Measurements from ENCODE around the gene P2RX1. TPM values are rescaled to one million over a fixed set of nuclear protein-coding genes. Genes with fewer than 3 reads are reported as not detected.

The P2RX1 gene
- total RNA-seq, 1 experiment from 2014 or later = not detected

GRCh38 chr17:3959921-3960601 lies 43.8 kb upstream of the P2RX1 start:
- TF ChIP-seq, protein P1, sequence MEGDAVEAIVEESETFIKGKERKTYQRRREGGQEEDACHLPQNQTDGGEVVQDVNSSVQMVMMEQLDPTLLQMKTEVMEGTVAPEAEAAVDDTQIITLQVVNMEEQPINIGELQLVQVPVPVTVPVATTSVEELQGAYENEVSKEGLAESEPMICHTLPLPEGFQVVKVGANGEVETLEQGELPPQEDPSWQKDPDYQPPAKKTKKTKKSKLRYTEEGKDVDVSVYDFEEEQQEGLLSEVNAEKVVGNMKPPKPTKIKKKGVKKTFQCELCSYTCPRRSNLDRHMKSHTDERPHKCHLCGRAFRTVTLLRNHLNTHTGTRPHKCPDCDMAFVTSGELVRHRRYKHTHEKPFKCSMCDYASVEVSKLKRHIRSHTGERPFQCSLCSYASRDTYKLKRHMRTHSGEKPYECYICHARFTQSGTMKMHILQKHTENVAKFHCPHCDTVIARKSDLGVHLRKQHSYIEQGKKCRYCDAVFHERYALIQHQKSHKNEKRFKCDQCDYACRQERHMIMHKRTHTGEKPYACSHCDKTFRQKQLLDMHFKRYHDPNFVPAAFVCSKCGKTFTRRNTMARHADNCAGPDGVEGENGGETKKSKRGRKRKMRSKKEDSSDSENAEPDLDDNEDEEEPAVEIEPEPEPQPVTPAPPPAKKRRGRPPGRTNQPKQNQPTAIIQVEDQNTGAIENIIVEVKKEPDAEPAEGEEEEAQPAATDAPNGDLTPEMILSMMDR (conservative IDR thresholded peaks at IDR 0.05) = no peak
- TF ChIP-seq EZH2 (IDR thresholded peaks at IDR 0.05; ENCODE audit: low read depth) = no peak
- H3F3A ChIP-seq (ENCODE audit: insufficient read depth, low read depth) = peaks cover 44% of the 10 kb centered on the region
- H2AFZ ChIP-seq = no peak overlapping the region
- H3K27me3 ChIP-seq (ENCODE audit: insufficient read depth, low read depth) = no peaks in the 10 kb centered on the region
- no peak overlapping the region for H3K4me3 ChIP-seq
- no peaks in the 10 kb centered on the region for H3K79me2 ChIP-seq (ENCODE audit: low read depth)
- H3K4me1 ChIP-seq (replicated peaks; ENCODE audit: insufficient read depth) = peaks cover 20% of the 10 kb centered on the region
- no peak for DNase-seq
- intact Hi-C loops (cut with micrococcal nuclease; ENCODE audit: unreplicated experiment) = loop anchor here (5.0 kb wide), 1 partner anchor 68 kb away; the partner anchor contains the start of gene CAMKK1
- H3K4me2 ChIP-seq = peak overlapping the region; percentile 65
- no TSS peak for BruUV-seq (replicated peaks)
- no peaks in the 10 kb centered on the region for H3K9me3 ChIP-seq (ENCODE audit: insufficient read depth, low read depth)
- H3K27ac ChIP-seq = no peak overlapping the region; the same call in 1 of the 2 replicates
- no peaks in the 10 kb centered on the region for H4K20me1 ChIP-seq (ENCODE audit: insufficient read depth)
- CTCF ChIA-PET = no interaction called here
- POLR2A ChIA-PET (ENCODE audit: unreplicated experiment) = interaction anchor here (0.6 kb wide), 2 partner anchors 235 to 262 kb away, joined by 3 to 6 read pairs; no protein-coding TSS in a partner anchor
- H3K9me2 ChIP-seq (ENCODE audit: insufficient read depth) = no peaks in the 10 kb centered on the region
- no peaks in the 10 kb centered on the region for H3K36me3 ChIP-seq (ENCODE audit: low read depth)

GRCh38 chr17:3959295-3959899 lies 43.1 kb upstream of the P2RX1 start:
- H3K27ac ChIP-seq = no peak overlapping the region; the same call in 1 of the 2 replicates
- no peaks in the 10 kb centered on the region for H3K36me3 ChIP-seq (ENCODE audit: low read depth)
- H3K27me3 ChIP-seq (ENCODE audit: insufficient read depth, low read depth) = no peaks in the 10 kb centered on the region
- POLR2A ChIA-PET (ENCODE audit: unreplicated experiment) = interaction anchor here (0.6 kb wide), 2 partner anchors 236 to 263 kb away, joined by 3 to 6 read pairs; no protein-coding TSS in a partner anchor
- intact Hi-C loops (cut with micrococcal nuclease; ENCODE audit: unreplicated experiment) = loop anchor here (5.0 kb wide), 1 partner anchor 67 kb away; the partner anchor contains the start of gene CAMKK1
- DNase-seq = peak; percentile 80 to 84
- no peak overlapping the region for H2AFZ ChIP-seq
- CTCF ChIA-PET = no interaction called here
- H3K4me3 ChIP-seq = no peak overlapping the region
- H3K4me2 ChIP-seq = peak overlapping the region; percentile 65
- H3K9me3 ChIP-seq (ENCODE audit: insufficient read depth, low read depth) = no peaks in the 10 kb centered on the region
- H3K4me1 ChIP-seq (replicated peaks; ENCODE audit: insufficient read depth) = peaks cover 20% of the 10 kb centered on the region
- H3K79me2 ChIP-seq (ENCODE audit: low read depth) = no peaks in the 10 kb centered on the region
- H3F3A ChIP-seq (ENCODE audit: insufficient read depth, low read depth) = peaks cover 41% of the 10 kb centered on the region
- TF ChIP-seq EZH2 (IDR thresholded peaks at IDR 0.05; ENCODE audit: low read depth) = no peak
- TF ChIP-seq, protein P1 (conservative IDR thresholded peaks at IDR 0.05) = no peak
- H4K20me1 ChIP-seq (ENCODE audit: insufficient read depth) = no peaks in the 10 kb centered on the region
- no TSS peak for BruUV-seq (replicated peaks)
- no peaks in the 10 kb centered on the region for H3K9me2 ChIP-seq (ENCODE audit: insufficient read depth)

DNA sequence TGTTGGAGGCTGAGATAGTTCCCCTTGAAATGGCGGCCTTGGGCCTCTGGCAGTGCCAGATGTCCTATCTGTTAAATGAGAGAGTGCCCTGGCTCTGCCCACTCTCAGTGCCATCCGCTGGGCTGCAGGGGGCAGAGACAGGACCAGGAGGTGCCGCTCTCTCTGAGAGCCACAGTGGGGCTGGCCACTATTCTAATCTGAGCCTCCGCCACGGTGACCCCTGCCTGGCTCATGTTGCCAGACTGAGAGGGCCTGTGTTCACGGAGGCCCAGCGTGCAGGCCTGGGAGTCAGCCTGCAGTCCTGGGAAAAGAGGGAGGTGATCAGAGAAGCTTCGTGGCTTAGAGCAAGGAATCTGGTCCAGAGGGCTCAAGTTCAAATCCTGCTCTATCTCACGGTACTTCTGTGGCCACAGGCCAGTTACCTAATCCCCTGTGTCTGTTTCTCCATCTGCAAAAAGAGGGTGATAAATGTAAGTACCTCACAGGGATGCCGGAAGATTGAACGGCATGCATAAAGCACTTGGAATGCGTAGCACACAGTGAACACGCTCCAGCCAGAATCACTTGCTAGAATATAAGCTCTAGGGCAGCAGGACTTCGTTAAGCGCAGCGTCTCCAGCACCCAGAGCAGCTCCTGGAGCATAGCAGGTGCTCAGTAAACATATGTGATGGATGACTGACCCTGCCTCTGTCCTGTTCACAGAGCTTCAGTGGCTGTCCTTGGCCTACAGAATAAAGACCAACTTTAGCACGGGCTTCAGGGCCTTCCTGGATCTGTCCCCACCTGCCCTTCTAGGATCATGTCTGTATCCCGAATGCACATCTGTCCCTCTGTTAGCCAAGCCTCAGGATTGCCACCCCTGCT lies 41.7 kb upstream of the P2RX1 start:
- H4K20me1 ChIP-seq (ENCODE audit: insufficient read depth) = no peaks in the 10 kb centered on the region
- H3F3A ChIP-seq (ENCODE audit: insufficient read depth, low read depth) = peaks cover 37% of the 10 kb centered on the region
- H3K9me2 ChIP-seq (ENCODE audit: insufficient read depth) = no peaks in the 10 kb centered on the region
- intact Hi-C loops (cut with micrococcal nuclease; ENCODE audit: unreplicated experiment) = loop anchor here (5.0 kb wide), 1 partner anchor 66 kb away; the partner anchor contains the start of gene CAMKK1
- POLR2A ChIA-PET (ENCODE audit: unreplicated experiment) = no interaction called here
- H3K4me1 ChIP-seq (replicated peaks; ENCODE audit: insufficient read depth) = peaks cover 20% of the 10 kb centered on the region
- no peaks in the 10 kb centered on the region for H3K27me3 ChIP-seq (ENCODE audit: insufficient read depth, low read depth)
- H3K27ac ChIP-seq = no peak overlapping the region
- no peaks in the 10 kb centered on the region for H3K79me2 ChIP-seq (ENCODE audit: low read depth)
- H3K4me3 ChIP-seq = no peak overlapping the region
- H3K9me3 ChIP-seq (ENCODE audit: insufficient read depth, low read depth) = no peaks in the 10 kb centered on the region
- CTCF ChIA-PET = no interaction called here
- no peak overlapping the region for H3K4me2 ChIP-seq
- BruUV-seq (replicated peaks) = no TSS peak
- TF ChIP-seq EZH2 (IDR thresholded peaks at IDR 0.05; ENCODE audit: low read depth) = no peak
- TF ChIP-seq, protein P1 (conservative IDR thresholded peaks at IDR 0.05) = no peak
- DNase-seq = no peak
- no peak overlapping the region for H2AFZ ChIP-seq
- no peaks in the 10 kb centered on the region for H3K36me3 ChIP-seq (ENCODE audit: low read depth)

Measured in PC-9 (cell line).